NOMO-1 (cell line): ENCODE results near the gene GPR17.

ENCODE experiments used
- DNase-seq, 2 experiments: peaks; one replicate each; lab custom pipeline; 2025; ENCODE audit not compliant: unreplicated experiment in 2 of 2; lab: John Stamatoyannopoulos, UW

GPR17 gene

GRCh38 chr2:127665267-127665893 lies 19.4 kb downstream of the GPR17 start:
- no peak for DNase-seq

- no peak for DNase-seq
These were observed 23.1 kb downstream of the GPR17 start for GRCh38 chr2:127669056-127669455.

- DNase-seq: no peak
These were observed 24.4 kb downstream of the GPR17 start for GRCh38 chr2:127670055-127670956.

- no peak for DNase-seq
These were observed 25.0 kb downstream of the GPR17 start for GRCh38 chr2:127670957-127671290.

GRCh38 chr2:127671557-127672302 lies 25.8 kb downstream of the GPR17 start:
- no peak for DNase-seq

GRCh38 chr2:127672341-127673224 lies 26.6 kb downstream of the GPR17 start:
- DNase-seq: no peak

GRCh38 chr2:127673291-127674069 lies 27.5 kb downstream of the GPR17 start:
- no peak for DNase-seq

GRCh38 chr2:127674241-127675209 lies 28.6 kb downstream of the GPR17 start:
- DNase-seq: no peak

GRCh38 chr2:127675331-127676261 lies 29.6 kb downstream of the GPR17 start, which contains the start of gene LIMS2:
Gene LIMS2, minus strand, starts transcription at chr2:127675530. Its CDS starts 506 bp downstream, at chr2:127675024.
- DNase-seq: no peak

- DNase-seq: no peak
These were observed 31.0 kb downstream of the GPR17 start for GRCh38 chr2:127676906-127677305.

GRCh38 chr2:127678531-127678930 lies 32.6 kb downstream of the GPR17 start:
- DNase-seq: no peak

- DNase-seq: no peak
These were observed 33.0 kb downstream of the GPR17 start for GRCh38 chr2:127678991-127679390.

- no peak for DNase-seq
These were observed 33.9 kb downstream of the GPR17 start for GRCh38 chr2:127679680-127680361.

- no peak for DNase-seq
These were observed 34.8 kb downstream of the GPR17 start for GRCh38 chr2:127680706-127681287.

- no peak for DNase-seq
These were observed 35.4 kb downstream of the GPR17 start for GRCh38 chr2:127681288-127681804.
